Choroid plexus epithelial cell (primary cell): ENCODE measurements around the gene RUNX3.
A peak's percentile ranks its signal among the peaks of the same experiment; 100 is the strongest.
"Not testable (repeated sequence)": the region's sequence is repeated elsewhere in the genome, so short reads cannot be mapped to it uniquely, and the experiment has no call there.

Experiments used
- DNase-seq: peaks from one replicate; pipeline ENCODE4 v3.0.0-alpha.2; 2010; ENCODE audit warnings: low read depth
- H3K4me3 ChIP-seq: 2 replicates; pipeline ENCODE4 v1.5.1; 2011; ENCODE audit warnings: low read depth, mild to moderate bottlenecking, control low read depth, low read length, moderate library complexity
- TF ChIP-seq, protein P1 (sequence below): conservative IDR thresholded peaks from 2 replicates; pipeline ENCODE4 v1.5.1; 2011; ENCODE audit warnings: low read depth, mild to moderate bottlenecking, control low read depth, inconsistent platforms, low read length, moderate library complexity

The RUNX3 gene

DNA sequence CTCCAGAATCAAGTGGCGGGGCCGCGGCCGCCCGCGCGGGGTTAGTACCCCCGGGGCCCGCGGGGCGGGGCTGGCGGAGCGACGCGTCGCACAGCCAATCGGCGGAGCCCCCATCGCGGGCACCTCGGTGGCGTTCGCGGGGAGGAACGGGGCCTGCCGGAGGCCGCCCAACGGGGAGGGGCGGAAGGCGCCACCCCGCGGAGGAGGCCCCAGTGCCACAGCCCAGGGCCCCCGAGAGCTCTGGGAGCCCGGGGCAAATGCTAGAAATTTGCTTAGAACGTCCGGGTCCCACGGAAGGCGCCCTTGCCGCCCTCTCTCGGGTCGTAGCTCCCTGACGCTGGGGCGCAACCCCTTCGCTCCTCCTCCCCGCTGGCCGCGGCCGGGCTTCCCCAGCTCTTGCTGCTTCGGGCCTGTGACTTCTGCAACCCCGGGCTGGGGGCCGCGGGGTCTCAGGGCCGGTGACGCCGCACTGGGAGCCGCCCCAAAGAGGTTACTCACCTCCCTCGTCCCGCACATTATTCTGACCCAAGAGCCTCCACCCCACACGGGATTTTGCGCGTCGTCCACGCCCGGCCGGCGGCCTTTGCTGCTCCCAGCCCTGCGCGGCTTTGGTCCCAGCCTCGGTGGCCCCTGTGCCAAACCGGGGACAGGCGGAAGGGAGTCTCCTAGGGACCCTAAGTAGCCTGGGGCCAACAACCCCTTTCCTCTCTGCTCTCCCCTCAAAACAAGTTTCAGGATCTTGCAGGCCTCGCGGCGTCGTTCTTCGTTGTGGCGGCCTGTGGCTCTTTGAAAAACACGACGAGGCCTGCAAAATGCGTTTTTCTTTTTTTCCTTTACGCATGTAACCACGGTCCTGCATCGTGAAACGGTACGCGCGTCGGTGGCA lies at the start of gene RUNX3:
Gene RUNX3, minus strand, starts transcription at position 17 of the 886 bp plus-strand sequence. CDS start 408 bp downstream, outside the sequence.
- H3K4me3 ChIP-seq = no peak within 1 kb of the TSS
- DNase-seq = no peak

DNA sequence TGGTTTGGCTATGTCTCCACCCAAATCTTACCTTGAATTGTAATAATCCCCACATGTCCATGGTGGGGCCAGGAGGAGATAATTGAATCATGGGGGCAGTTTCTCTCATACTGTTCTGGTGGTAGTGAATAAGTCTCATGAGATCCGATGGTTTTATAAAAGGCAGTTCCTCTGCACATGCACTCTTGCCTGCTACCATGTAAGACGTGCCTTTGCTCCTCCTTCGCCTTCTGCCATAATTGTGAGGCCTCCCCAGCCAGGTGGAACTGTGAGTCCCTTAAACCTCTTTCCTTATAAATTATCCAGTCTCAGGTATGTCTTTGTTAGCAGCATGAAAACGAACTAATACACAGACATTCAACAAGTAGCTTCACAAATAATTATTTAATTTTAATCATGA lies 49.2 kb upstream of the RUNX3 start:
- not testable (repeated sequence) for DNase-seq

More for the DNA sequence above, at the start of gene RUNX3:
- TF ChIP-seq, protein P1, sequence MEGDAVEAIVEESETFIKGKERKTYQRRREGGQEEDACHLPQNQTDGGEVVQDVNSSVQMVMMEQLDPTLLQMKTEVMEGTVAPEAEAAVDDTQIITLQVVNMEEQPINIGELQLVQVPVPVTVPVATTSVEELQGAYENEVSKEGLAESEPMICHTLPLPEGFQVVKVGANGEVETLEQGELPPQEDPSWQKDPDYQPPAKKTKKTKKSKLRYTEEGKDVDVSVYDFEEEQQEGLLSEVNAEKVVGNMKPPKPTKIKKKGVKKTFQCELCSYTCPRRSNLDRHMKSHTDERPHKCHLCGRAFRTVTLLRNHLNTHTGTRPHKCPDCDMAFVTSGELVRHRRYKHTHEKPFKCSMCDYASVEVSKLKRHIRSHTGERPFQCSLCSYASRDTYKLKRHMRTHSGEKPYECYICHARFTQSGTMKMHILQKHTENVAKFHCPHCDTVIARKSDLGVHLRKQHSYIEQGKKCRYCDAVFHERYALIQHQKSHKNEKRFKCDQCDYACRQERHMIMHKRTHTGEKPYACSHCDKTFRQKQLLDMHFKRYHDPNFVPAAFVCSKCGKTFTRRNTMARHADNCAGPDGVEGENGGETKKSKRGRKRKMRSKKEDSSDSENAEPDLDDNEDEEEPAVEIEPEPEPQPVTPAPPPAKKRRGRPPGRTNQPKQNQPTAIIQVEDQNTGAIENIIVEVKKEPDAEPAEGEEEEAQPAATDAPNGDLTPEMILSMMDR = no peak

DNA sequence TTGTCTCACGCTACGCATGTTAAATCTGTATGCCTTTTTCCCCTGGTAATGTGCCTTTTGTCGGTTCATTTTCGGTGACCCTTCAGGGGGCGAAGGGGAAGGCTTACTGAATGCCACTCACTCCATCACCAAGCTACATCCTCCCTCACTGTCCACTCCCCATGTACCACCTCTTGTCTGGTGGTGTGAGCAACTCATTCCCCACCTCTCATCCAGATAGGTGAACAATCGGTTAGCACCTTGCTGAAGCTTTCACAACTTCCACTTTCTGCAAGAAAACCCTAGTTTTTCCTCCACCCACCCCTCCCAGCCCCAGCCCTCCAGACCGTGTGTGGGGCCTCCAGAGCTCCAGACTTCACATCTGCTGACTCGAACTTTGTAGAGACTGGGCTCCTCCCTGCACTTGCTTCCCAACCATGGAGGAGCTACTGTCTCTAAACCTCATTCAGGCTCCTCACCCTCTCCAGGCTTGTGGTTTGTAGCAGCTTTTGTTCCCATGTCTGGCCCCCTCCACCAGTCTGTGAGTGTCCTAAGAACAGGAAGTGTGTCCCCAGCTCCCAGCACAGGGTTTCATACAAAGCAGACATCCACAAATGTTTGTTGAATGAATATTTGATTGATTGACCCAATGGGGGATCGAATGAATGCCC lies 48.4 kb upstream of the RUNX3 start:
- no peak for DNase-seq
- TF ChIP-seq, protein P1 = no peak
- H3K4me3 ChIP-seq = no peak overlapping the region

More for the DNA sequence above, 49.2 kb upstream of the RUNX3 start:
- H3K4me3 ChIP-seq = not testable (repeated sequence)

DNA sequence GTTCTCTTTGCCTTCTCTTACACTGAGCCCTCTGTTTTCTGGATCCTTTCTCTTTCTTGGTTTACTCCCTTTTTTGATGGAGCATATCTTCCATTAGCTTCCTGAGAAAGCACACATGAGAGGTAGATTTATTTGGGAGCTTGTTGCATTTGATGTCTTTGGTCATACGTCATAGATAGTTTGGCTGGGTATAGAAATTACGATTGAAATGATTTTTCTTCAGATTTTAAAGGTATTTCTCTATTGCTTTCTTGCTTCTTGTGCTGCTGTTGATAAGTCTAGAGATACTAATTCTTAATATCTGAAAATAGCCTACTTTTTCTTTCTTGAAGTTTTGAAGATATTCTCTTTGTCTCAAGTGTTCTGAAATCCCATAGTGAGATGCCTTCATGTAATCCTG lies 45.3 kb upstream of the RUNX3 start:
- TF ChIP-seq, protein P1 = no peak
- no peak overlapping the region for H3K4me3 ChIP-seq
- DNase-seq = no peak

DNA sequence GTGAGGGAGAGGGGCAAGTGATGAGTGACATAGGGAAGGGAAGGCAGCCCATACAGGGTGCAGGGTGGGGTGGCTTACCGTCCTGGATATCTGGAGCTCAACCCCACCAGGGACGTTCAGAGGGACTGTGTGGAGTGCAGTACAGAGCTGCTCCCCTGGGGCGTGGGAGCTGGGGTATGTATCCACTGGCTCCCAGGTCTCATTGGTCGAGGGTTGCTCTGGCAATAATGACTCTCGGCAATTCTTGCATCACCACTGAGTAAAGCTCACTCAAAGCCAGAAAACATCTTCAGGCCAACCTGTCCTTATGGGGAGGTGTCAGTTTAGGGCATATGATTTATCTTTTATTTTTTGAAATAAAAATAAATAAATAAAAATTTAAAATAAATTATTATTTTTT lies 43.2 kb upstream of the RUNX3 start:
- H3K4me3 ChIP-seq = no peak overlapping the region
- DNase-seq = no peak
- TF ChIP-seq, protein P1 = no peak

DNA sequence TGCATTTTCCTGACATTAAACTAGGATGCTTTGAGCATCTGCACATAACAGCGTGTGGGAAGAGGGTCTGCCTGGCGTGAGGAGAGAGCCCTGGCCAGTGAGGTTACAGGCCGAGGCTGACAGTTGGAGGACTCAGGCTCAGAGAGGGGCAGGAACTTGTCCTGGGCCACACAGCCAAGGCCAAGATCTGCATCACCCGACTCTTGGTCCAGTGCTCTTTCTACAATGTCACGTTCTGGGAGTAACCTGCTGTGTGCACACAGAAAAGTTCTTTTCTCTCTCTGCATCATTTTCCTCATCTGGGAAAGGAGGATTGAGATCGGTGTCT lies 42.8 kb upstream of the RUNX3 start:
- TF ChIP-seq, protein P1 = no peak
- no peak for DNase-seq
- no peak overlapping the region for H3K4me3 ChIP-seq

DNA sequence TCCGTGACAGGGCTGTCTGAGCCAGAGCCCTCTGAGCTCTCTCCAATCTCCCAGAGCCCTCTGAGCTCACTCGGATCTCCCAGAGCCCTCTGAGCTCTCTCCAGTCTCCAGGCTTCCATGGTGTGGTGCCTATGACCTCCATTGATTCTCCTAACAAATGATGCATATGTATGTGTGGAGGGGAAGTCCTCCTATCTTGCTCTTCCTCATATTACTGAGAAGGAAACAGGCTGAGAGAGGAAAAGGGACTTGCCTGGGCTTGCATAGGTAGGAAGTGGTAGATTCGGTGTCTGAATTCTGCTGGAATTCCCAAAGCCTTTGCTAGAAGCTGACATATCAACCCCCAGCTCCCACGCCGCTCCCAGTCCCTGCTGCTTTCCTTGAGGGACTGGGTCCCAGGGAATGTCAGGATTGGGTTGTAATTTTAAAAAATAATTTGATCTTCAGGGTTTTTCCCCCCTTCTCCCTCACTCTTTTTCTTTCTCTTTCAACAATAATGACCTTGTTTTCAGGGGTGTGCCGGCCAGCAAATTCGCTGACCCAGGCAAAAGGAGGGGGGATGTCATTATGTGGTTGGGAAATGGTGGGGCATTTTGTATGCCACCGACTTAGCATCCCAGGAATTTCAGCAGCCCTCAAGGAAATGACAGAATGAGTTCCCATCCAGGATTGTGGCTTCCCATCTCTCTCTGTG lies 42.3 kb upstream of the RUNX3 start:
- TF ChIP-seq, protein P1 = no peak
- DNase-seq = peak; percentile 15
- H3K4me3 ChIP-seq = no peak overlapping the region
